Measurements from ENCODE around the gene ATP13A2.

GRCh38 chr1:16992675-16993074 lies 19.1 kb downstream of the ATP13A2 start:
- TF ChIP-seq, protein P1, sequence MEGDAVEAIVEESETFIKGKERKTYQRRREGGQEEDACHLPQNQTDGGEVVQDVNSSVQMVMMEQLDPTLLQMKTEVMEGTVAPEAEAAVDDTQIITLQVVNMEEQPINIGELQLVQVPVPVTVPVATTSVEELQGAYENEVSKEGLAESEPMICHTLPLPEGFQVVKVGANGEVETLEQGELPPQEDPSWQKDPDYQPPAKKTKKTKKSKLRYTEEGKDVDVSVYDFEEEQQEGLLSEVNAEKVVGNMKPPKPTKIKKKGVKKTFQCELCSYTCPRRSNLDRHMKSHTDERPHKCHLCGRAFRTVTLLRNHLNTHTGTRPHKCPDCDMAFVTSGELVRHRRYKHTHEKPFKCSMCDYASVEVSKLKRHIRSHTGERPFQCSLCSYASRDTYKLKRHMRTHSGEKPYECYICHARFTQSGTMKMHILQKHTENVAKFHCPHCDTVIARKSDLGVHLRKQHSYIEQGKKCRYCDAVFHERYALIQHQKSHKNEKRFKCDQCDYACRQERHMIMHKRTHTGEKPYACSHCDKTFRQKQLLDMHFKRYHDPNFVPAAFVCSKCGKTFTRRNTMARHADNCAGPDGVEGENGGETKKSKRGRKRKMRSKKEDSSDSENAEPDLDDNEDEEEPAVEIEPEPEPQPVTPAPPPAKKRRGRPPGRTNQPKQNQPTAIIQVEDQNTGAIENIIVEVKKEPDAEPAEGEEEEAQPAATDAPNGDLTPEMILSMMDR (conservative IDR thresholded peaks at IDR 0.05; ENCODE audit: low read length) = no peak
- TF ChIP-seq EZH2phosphoT487 (IDR thresholded peaks at IDR 0.05; ENCODE audit: borderline replicate concordance, low read depth, low read length) = no peak
